Sigmoid colon (tissue), 4 donors: ENCODE measurements around the gene MGAT5.

Source experiments
- CTCF ChIP-seq, 4 experiments: fragments of 450-650 bp in 3 of 4; fragments of 200-600 bp in 1 of 4; IDR thresholded peaks; one replicate each; pipeline ENCODE4 v1.5.1; 2016 to 2019; ENCODE audit warnings: antibody characterized with exemption in 4 of 4, mild to moderate bottlenecking in 3 of 4, moderate library complexity in 2 of 4
- EP300 ChIP-seq, 4 donors: sonication (generic); formaldehyde crosslinking; IDR thresholded peaks; one replicate each; pipeline ENCODE4 v1.6.1; 2017; ENCODE audit warnings: antibody characterized with exemption in 4 of 4
- POLR2A ChIP-seq, 2 donors: fragments of 450-650 bp; IDR thresholded peaks; one replicate each; pipeline ENCODE4 v1.6.1; 2016; ENCODE audit warnings: antibody characterized with exemption in 2 of 2, mild to moderate bottlenecking in 2 of 2, moderate library complexity in 2 of 2
- POLR2AphosphoS5 ChIP-seq, 4 donors: sonication (generic); formaldehyde crosslinking; IDR thresholded peaks; one replicate each; pipeline ENCODE4 v1.6.1; 2017; ENCODE audit warnings: antibody characterized with exemption in 4 of 4

- no peak for TF ChIP-seq POLR2A (IDR thresholded peaks at IDR 0.05)
- no peak for TF ChIP-seq CTCF (IDR thresholded peaks at IDR 0.05)
- TF ChIP-seq EP300 (IDR thresholded peaks at IDR 0.05), result no peak
- no peak for TF ChIP-seq POLR2AphosphoS5 (IDR thresholded peaks at IDR 0.05)
Observed at GRCh38 chr2:134314681-134315368, 61.0 kb downstream of the MGAT5 start.
